Naive thymus-derived CD8-positive, alpha-beta T cell (primary cell): Measurements from ENCODE around the gene AGPAT3. TPM values are rescaled to one million over a fixed set of nuclear protein-coding genes. Genes with fewer than 3 reads are reported as not detected.

Source experiments
- ATAC-seq, 2 donors: fragments of 150-1000 bp; cut with Tn5 transposase in 1 of 2; sonication (Bioruptor Pico), chemical (Tn5 transposase) in 1 of 2; 1 replicate in 1 of 2; 2 replicates in 1 of 2; pipeline ENCODE4 v1.10.0; 2021; ENCODE audit warnings: mild to moderate bottlenecking in 2 of 2, moderate library complexity in 2 of 2
- POLR2A ChIA-PET: fragments of 350-600 bp; sonication (Branson Sonifier 250); formaldehyde crosslinking; loops from one replicate; lab custom pipeline; 2021; ENCODE audit warnings: antibody characterized with exemption; lab: Charles Lee
- DNase-seq, 10 donors: peaks; one replicate each; pipeline versions ENCODE4 v3.0.0 to v3.0.0-alpha.2; 2020 to 2022
- H3K27ac Mint-ChIP-seq, 10 donors: one replicate each; pipeline ENCODE4 v1.8.0; 2020 to 2022; ENCODE audit warnings: mild to moderate bottlenecking in 10 of 10, mixed read lengths in 10 of 10, moderate library complexity in 4 of 10, inconsistent platforms in 1 of 10
- H3K27me3 Mint-ChIP-seq, 5 donors: one replicate each; pipeline ENCODE4 v1.8.0; 2021 to 2022; ENCODE audit warnings: mixed read lengths in 5 of 5
- H3K36me3 Mint-ChIP-seq, 3 donors: one replicate each; pipeline ENCODE4 v1.8.0; 2020 to 2022; ENCODE audit warnings: mixed read lengths in 3 of 3, mild to moderate bottlenecking in 2 of 3, inconsistent platforms in 1 of 3
- H3K4me1 Mint-ChIP-seq, 4 donors: one replicate each; pipeline ENCODE4 v1.8.0; 2021 to 2022; ENCODE audit warnings: mixed read lengths in 4 of 4
- H3K4me3 Mint-ChIP-seq, 10 donors: one replicate each; pipeline ENCODE4 v1.8.0; 2020 to 2022; ENCODE audit warnings: mild to moderate bottlenecking in 10 of 10, mixed read lengths in 10 of 10, moderate library complexity in 6 of 10, inconsistent platforms in 1 of 10
- H3K9me3 Mint-ChIP-seq, 9 donors: one replicate each; pipeline ENCODE4 v1.8.0; 2020 to 2022; ENCODE audit warnings: mixed read lengths in 9 of 9, mild to moderate bottlenecking in 3 of 9, inconsistent platforms in 1 of 9, moderate library complexity in 1 of 9
- polyA plus RNA-seq, 3 donors: library from polyadenylated mRNA; unstranded; fragments of 300-500 nt; fragmentation: Illumina TruSeq; gene quantifications; one replicate each; pipeline ENCODE4 v1.2.3, GENCODE V29; 2021
- total RNA-seq, 8 experiments: library from RNA in 2 of 8; stranded (reverse) in 2 of 8; gene quantifications; one replicate each; pipeline ENCODE4 v1.2.3 and lab custom pipeline; 2021 to 2026

Gene AGPAT3
- total and polyA plus RNA-seq, 5 experiments from 2014 or later = 10.9 to 59.0 (median 18.0) TPM

DNA sequence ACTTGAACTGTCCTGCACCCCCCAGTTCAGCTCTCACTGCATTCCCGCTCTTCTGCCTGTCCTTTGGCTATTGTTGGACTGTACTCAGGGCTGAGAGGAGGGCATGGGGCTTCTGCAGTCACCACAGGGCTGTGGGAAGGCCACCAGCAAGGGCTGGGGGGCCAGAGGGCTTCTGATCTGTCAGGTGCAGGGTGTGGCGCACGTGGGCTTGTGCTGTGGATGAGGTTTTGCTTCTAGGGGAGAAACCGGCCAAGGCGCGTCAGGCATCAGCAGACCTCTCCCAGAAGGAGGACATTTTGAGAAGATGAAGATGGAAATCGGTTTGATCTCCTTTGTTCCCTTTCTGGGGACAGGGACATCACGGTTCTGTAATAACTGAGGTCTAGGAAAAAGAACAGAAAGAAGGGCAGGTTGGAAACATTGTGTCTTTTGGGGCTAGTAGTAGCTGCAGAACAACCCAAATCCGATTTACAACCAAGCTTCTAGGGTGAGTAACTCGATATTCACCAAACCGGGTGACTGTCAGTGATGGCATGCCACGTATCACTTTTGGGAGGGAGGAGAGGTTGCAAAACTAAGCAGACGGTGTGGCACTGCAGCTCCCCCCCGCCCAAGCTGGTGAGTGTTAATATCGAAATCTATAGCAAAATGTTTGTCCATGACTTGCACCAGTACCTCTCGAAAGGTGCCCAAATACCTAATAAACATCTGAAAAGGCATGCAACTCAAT lies 40.9 kb downstream of the AGPAT3 start:
- DNase-seq = no peak
- Mint-ChIP-seq H3K4me3 (no peak overlapping the region), H3K27me3 (no peaks in the 10 kb centered on the region), H3K27ac (peak overlapping the region in 5 of 10 donors; percentile 25 to 80 (median 43)), H3K9me3 (no peaks in the 10 kb centered on the region), H3K36me3 (peaks cover 0 to 43% (median 5%) of the 10 kb centered on the region in 3 donors), H3K4me1 (peaks cover 13 to 38% (median 25%) of the 10 kb centered on the region in 4 donors)
- no peak for ATAC-seq
- POLR2A ChIA-PET = interaction anchor here (0.6 kb wide), 2 partner anchors 9 to 28 kb away, joined by 3 to 4 read pairs; no protein-coding TSS in a partner anchor

DNA sequence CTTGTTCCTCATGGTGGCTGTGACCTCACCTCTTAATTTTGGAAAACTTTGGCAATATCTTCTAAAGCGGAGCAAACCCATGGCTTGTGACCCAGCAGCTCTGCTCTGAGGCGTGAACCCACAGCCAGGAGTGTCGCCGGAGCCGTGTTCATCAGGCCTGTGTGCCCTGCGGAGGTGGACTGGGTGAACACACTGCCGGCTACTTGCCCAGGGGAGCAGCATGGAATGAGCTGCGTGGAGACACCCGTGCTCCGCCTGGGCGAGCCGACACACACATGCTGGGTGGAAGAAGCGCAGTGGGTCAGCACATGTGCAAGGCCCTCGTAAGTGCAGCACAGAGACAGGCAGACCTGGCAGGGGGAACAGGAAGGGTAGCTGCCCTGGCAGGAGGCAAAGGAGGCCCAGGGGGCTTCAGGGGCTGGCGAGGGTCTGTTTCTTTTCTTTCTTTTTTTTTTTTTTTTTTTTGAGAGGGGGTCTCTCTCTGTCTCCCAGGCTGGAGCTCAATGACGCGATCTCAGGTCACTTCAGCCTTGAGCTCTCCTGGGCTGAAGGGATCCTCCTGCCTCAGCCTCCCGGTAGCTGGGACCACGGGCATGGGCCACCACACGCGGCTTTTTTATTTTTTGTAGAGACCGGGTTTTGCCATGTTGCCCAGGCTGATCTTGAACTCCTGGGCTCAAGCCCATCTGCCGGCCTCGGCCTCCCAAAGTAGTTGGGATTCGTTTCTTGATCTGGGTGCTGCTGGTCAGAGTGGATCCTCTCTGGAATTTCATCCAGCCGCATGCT lies 41.8 kb downstream of the AGPAT3 start:
- POLR2A ChIA-PET = no interaction called here
- no peaks in the 10 kb centered on the region for H3K27me3 Mint-ChIP-seq
- DNase-seq (peak in 1 of 10 donors; percentile 41), ATAC-seq (no peak)
- H3K4me3 Mint-ChIP-seq = no peak overlapping the region
- H3K27ac Mint-ChIP-seq = peak overlapping the region in 1 of 10 donors; percentile 71
- peaks cover 16 to 42% (median 31%) of the 10 kb centered on the region in 4 donors for H3K4me1 Mint-ChIP-seq
- H3K9me3 Mint-ChIP-seq = no peaks in the 10 kb centered on the region
- H3K36me3 Mint-ChIP-seq = peaks cover 0 to 40% (median 5%) of the 10 kb centered on the region in 3 donors

GRCh38 chr21:43907751-43908150 lies 42.7 kb downstream of the AGPAT3 start:
- POLR2A ChIA-PET = interaction anchor here (0.9 kb wide), 1 partner anchor 14 kb away, joined by 3 read pairs; no protein-coding TSS in a partner anchor
- peak in 1 of 10 donors; percentile 37 for DNase-seq
- Mint-ChIP-seq H3K27me3 (no peaks in the 10 kb centered on the region), H3K36me3 (peaks cover 8 to 43% (median 13%) of the 10 kb centered on the region in 3 donors), H3K4me3 (no peak overlapping the region), H3K4me1 (peaks cover 17 to 42% (median 30%) of the 10 kb centered on the region in 4 donors), H3K27ac (peak overlapping the region in 1 of 10 donors; percentile 71), H3K9me3 (peaks cover 0 to 8% (median 4%) of the 10 kb centered on the region in 9 donors)
- ATAC-seq = no peak

- POLR2A ChIA-PET = interaction anchor here (0.9 to 1.5 kb wide), 2 partner anchors 13 to 44 kb away, joined by 3 read pairs; no protein-coding TSS in a partner anchor
- Mint-ChIP-seq H3K4me1 (peaks cover 18 to 38% (median 27%) of the 10 kb centered on the region in 4 donors), H3K27me3 (no peaks in the 10 kb centered on the region), H3K36me3 (peaks cover 9 to 42% (median 15%) of the 10 kb centered on the region in 3 donors), H3K9me3 (peaks cover 0 to 10% (median 4%) of the 10 kb centered on the region in 9 donors), H3K27ac (peak overlapping the region in 2 of 10 donors; percentile 56 to 71), H3K4me3 (no peak overlapping the region)
- ATAC-seq (no peak), DNase-seq (peak in 1 of 10 donors; percentile 60)
Observed at GRCh38 chr21:43908167-43908566, 43.1 kb downstream of the AGPAT3 start.

GRCh38 chr21:43909741-43910400 lies 44.8 kb downstream of the AGPAT3 start:
- ATAC-seq = no peak
- no peaks in the 10 kb centered on the region for H3K27me3 Mint-ChIP-seq
- H3K4me3 Mint-ChIP-seq = no peak overlapping the region
- peak overlapping the region in 6 of 10 donors; percentile 49 to 88 (median 82) for H3K27ac Mint-ChIP-seq
- peak in 1 of 10 donors; percentile 49 for DNase-seq
- POLR2A ChIA-PET = interaction anchor here (1.5 kb wide), 1 partner anchor 46 kb away, joined by 3 read pairs; no protein-coding TSS in a partner anchor
- peaks cover 0 to 10% (median 4%) of the 10 kb centered on the region in 9 donors for H3K9me3 Mint-ChIP-seq
- H3K36me3 Mint-ChIP-seq = peaks cover 9 to 35% (median 15%) of the 10 kb centered on the region in 3 donors
- H3K4me1 Mint-ChIP-seq = peaks cover 21 to 38% (median 29%) of the 10 kb centered on the region in 4 donors

DNA sequence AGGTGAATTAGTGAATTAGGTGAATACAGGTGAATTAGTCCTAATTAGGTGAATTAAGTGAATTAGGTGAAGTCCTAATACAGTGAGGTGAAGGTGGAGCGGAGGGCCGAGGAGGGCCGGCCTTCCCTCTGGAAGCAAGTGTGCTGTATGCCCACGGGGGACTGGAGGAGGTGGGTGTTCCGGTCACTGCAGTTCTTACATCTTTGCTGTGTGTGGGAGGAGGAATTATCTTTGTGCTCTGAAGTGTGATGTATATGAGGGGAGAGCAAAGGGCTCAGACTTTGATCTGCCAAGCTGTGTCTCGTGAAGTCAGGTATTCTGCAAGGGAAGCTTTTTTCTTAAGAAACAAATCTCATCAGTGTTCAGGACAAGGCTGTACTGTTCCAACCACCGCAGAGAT lies 45.4 kb downstream of the AGPAT3 start:
- H3K27ac Mint-ChIP-seq = peak overlapping the region in 9 of 10 donors; percentile 14 to 88 (median 79)
- peaks cover 9 to 31% (median 15%) of the 10 kb centered on the region in 3 donors for H3K36me3 Mint-ChIP-seq
- H3K27me3 Mint-ChIP-seq = no peaks in the 10 kb centered on the region
- DNase-seq (no peak), ATAC-seq (no peak)
- POLR2A ChIA-PET = no interaction called here
- H3K9me3 Mint-ChIP-seq = peaks cover 0 to 10% (median 4%) of the 10 kb centered on the region in 9 donors
- H3K4me3 Mint-ChIP-seq = peak overlapping the region in 1 of 10 donors; percentile 4
- H3K4me1 Mint-ChIP-seq = peaks cover 21 to 38% (median 29%) of the 10 kb centered on the region in 4 donors

GRCh38 chr21:43911015-43911934 lies 46.3 kb downstream of the AGPAT3 start:
- H3K4me3 Mint-ChIP-seq = no peak overlapping the region
- H3K27me3 Mint-ChIP-seq = no peaks in the 10 kb centered on the region
- DNase-seq (peak in 1 of 10 donors; percentile 57), ATAC-seq (no peak)
- peaks cover 21 to 38% (median 32%) of the 10 kb centered on the region in 4 donors for H3K4me1 Mint-ChIP-seq
- H3K36me3 Mint-ChIP-seq = peaks cover 9 to 23% (median 12%) of the 10 kb centered on the region in 3 donors
- peaks cover 0 to 10% (median 4%) of the 10 kb centered on the region in 9 donors for H3K9me3 Mint-ChIP-seq
- POLR2A ChIA-PET = no interaction called here
- peak overlapping the region in 6 of 10 donors; percentile 8 to 85 (median 35) for H3K27ac Mint-ChIP-seq

- H3K4me1 Mint-ChIP-seq = peaks cover 25 to 44% (median 38%) of the 10 kb centered on the region in 4 donors
- H3K4me3 Mint-ChIP-seq = no peak overlapping the region
- no peaks in the 10 kb centered on the region for H3K27me3 Mint-ChIP-seq
- DNase-seq (no peak), ATAC-seq (no peak)
- peaks cover 0 to 10% (median 4%) of the 10 kb centered on the region in 9 donors for H3K9me3 Mint-ChIP-seq
- peak overlapping the region in 4 of 10 donors; percentile 15 to 70 (median 44) for H3K27ac Mint-ChIP-seq
- POLR2A ChIA-PET = no interaction called here
- peaks cover 9 to 17% (median 12%) of the 10 kb centered on the region in 3 donors for H3K36me3 Mint-ChIP-seq
Observed at GRCh38 chr21:43911935-43912487, 47.0 kb downstream of the AGPAT3 start.

- no peaks in the 10 kb centered on the region for H3K27me3 Mint-ChIP-seq
- H3K27ac Mint-ChIP-seq = peak overlapping the region in 5 of 10 donors; percentile 34 to 78 (median 66)
- peak in 1 of 10 donors; percentile 43 for DNase-seq
- no peak overlapping the region for H3K4me3 Mint-ChIP-seq
- H3K4me1 Mint-ChIP-seq = peaks cover 28 to 48% (median 43%) of the 10 kb centered on the region in 4 donors
- H3K9me3 Mint-ChIP-seq = peaks cover 0 to 10% (median 4%) of the 10 kb centered on the region in 9 donors
- ATAC-seq = no peak
- POLR2A ChIA-PET = no interaction called here
- peaks cover 9 to 13% (median 12%) of the 10 kb centered on the region in 3 donors for H3K36me3 Mint-ChIP-seq
Observed at GRCh38 chr21:43912500-43912899, 47.5 kb downstream of the AGPAT3 start.

DNA sequence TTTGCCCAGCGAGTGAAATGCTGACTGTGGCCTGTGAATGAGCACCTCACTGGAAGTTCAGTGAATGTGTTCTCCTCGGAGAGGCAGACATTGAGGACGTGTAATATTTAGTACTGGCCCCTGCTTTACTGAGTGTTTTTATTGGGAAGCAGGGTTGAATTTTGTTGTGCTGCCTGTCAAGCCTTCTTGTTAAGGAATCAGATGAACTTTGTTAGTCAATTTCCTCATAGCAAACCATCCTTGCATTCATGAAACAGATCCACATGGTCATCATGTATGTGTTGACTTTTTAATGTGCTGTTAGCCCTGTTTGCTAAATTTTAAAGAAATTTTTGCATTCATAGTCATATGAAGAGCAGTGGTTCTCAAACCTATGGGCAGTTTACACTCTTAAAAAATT lies 47.9 kb downstream of the AGPAT3 start:
- peaks cover 9 to 11% (median 10%) of the 10 kb centered on the region in 3 donors for H3K36me3 Mint-ChIP-seq
- POLR2A ChIA-PET = no interaction called here
- H3K9me3 Mint-ChIP-seq = peaks cover 0 to 10% (median 4%) of the 10 kb centered on the region in 9 donors
- ATAC-seq (no peak), DNase-seq (no peak)
- H3K27me3 Mint-ChIP-seq = no peaks in the 10 kb centered on the region
- peak overlapping the region in 4 of 10 donors; percentile 34 to 78 (median 55) for H3K27ac Mint-ChIP-seq
- no peak overlapping the region for H3K4me3 Mint-ChIP-seq
- H3K4me1 Mint-ChIP-seq = peaks cover 30 to 52% (median 45%) of the 10 kb centered on the region in 4 donors
